ENCODE data around the gene ZNF200.

ZNF200 gene, protein sequence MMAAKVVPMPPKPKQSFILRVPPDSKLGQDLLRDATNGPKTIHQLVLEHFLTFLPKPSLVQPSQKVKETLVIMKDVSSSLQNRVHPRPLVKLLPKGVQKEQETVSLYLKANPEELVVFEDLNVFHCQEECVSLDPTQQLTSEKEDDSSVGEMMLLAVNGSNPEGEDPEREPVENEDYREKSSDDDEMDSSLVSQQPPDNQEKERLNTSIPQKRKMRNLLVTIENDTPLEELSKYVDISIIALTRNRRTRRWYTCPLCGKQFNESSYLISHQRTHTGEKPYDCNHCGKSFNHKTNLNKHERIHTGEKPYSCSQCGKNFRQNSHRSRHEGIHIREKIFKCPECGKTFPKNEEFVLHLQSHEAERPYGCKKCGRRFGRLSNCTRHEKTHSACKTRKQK

DNA sequence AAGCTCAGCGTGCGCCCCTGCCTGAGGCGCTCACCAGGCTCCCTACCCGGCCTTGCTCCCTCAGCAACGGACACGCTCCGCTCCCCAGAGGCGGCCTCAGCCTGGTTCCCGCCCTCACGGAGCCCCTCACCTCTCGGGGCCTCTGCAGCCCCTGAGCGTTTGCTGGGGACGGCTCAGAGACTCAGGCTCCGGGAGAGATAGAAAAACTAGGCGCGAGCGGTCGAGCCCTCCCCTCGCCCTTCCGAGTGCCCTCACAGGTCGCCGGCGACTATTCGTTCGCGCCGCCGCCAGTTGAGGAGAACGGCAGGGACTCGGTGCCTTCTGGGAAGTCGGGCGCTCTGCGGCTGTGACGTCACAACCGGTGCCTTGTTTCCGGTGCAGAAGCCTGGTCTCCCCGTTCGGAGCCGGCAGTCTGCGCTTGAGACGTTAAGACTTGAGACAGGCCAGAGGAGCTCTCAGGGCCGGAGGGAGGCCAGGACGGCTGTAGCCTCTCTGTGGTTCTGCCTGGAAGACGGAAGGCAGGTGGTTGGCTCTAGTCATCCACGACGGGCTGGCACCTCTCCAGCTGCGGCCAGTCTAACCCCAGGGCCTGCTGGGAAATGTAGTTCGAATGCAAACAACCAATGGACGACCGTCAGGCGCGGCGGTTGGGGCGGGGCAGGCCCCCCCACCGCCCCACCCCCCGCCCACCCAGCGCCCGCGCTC, at the start of gene ZNF200:
TSS of gene ZNF200 (minus strand) at position 302 of the 705 bp plus-strand sequence. CDS start 1,403 bp downstream, outside the sequence.
- Histone ChIP-seq H3K36me3 (ENCODE audit: control insufficient read depth in 5 of 5, insufficient read depth in 5 of 5, low read length in 5 of 5) (peaks cover 20 to 30% (median 29%) of the 10 kb centered on the region in 5 donors), H3K9ac (ENCODE audit: low read length in 5 of 5) (peak within 1 kb of the TSS; percentile 89 to 99 (median 99)), H3K27me3 (ENCODE audit: control insufficient read depth in 5 of 5, insufficient read depth in 4 of 5, low read length in 5 of 5) (no peaks in the 10 kb centered on the region), H3K27ac (ENCODE audit: low read depth, low read length) (peak within 1 kb of the TSS; percentile 92), H3K4me1 (ENCODE audit: control insufficient read depth in 5 of 5, insufficient read depth in 5 of 5, low read length in 5 of 5) (peaks cover 2 to 14% (median 12%) of the 10 kb centered on the region in 5 donors), H3K4me3 (ENCODE audit: low read depth in 1 of 5, low read length in 5 of 5) (peak within 1 kb of the TSS; percentile 86 to 99 (median 96)), H3K9me3 (ENCODE audit: control insufficient read depth in 5 of 5, low read length in 5 of 5) (peaks cover 0 to 14% (median 7%) of the 10 kb centered on the region in 5 donors)

DNA sequence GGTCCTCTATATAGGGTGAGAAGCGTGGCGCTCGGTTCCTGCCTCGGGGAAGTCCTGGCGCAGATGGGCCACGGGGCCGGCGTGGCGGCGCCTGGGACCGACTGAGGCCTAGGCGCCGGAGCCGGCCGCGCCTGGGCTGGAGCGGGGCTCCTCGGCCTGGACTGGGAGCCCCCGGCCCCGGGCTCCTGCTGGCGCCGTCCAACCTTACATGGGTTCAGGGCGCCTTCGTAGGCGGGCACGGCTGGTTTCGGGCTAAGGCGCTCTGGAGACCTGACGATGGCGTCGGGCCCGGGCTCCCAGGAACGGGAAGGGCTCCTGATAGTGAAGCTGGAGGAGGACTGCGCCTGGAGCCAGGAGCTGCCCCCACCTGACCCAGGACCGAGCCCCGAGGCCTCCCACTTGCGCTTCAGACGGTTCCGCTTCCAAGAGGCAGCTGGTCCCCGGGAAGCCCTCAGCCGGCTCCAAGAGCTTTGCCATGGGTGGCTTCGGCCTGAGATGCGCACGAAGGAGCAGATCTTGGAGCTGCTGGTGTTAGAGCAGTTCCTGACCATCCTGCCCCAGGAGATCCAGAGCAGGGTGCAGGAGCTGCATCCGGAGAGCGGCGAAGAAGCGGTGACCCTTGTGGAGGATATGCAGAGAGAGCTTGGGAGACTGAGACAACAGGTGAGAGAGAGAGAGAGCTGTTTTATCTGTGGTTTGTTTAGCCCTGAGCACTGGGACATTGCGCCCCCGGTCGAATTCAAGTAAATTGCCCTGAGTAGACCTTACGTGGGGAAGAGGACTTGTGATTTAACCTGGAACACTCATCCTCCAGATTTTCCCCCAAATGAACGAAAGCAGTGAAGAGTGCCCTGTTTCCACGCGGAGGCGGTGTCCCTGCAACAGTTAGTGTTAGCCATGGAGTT, 48.8 kb upstream of the ZNF200 start:
- Histone ChIP-seq H3K27me3 (ENCODE audit: control insufficient read depth in 5 of 5, insufficient read depth in 4 of 5, low read length in 5 of 5) (no peaks in the 10 kb centered on the region), H3K36me3 (ENCODE audit: control insufficient read depth in 5 of 5, insufficient read depth in 5 of 5, low read length in 5 of 5) (peaks cover 7 to 28% (median 25%) of the 10 kb centered on the region in 5 donors), H3K9me3 (ENCODE audit: control insufficient read depth in 5 of 5, low read length in 5 of 5) (peaks cover 5 to 33% (median 12%) of the 10 kb centered on the region in 5 donors), H3K9ac (ENCODE audit: low read length in 5 of 5) (peak overlapping the region; percentile 73 to 99 (median 94)), H3K4me1 (ENCODE audit: control insufficient read depth in 5 of 5, insufficient read depth in 5 of 5, low read length in 5 of 5) (peaks cover 10 to 36% (median 27%) of the 10 kb centered on the region in 5 donors), H3K4me3 (ENCODE audit: low read depth in 1 of 5, low read length in 5 of 5) (peak overlapping the region; percentile 75 to 94 (median 89)), H3K27ac (ENCODE audit: low read depth, low read length) (peak overlapping the region; percentile 97)

DNA sequence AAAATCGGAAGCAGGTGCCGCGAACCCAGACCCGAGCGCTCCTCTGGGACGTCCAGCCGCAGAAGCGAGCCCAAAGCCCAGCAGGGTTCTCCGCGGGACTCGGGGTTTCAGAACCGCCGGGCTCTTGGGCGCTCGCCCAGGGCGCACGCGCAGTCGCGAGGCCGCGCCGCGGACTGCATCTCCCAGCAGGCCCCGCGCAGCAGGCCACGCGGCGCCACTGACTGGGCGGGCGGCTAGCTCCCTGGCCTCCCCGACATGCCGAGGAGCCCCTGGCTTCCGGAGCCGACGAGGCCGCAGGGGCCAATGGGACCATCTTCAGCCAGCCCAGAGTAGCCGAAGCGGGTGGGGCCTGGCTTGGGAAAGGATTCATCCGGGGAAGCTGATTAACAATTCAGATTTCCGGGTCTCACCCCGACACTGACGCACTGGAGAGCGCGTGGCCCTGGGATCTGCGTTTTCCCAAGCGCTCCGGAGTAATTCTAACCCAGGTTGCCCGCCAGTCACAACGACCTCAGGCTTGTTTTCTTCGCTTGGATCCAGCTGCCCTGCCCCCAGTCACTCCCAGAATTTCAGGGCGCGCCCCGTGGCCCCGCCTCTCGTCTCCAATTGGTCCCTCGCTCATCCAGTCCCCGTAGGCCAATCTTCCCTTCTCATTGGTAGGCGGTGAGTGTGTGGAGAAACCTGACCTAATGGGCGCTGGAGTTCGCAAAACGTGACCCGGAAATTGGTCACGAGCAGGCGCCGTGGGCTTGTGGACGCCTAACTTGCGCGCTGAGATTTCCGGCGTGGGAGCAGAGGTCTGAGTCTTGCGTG, 48.0 kb upstream of the ZNF200 start, which contains the start of gene ZNF263:
TSS of gene ZNF263 (plus strand) at position 762 of the 813 bp plus-strand sequence. CDS start 328 bp downstream, outside the sequence.
- peak within 1 kb of the TSS; percentile 75 to 94 (median 89) for H3K4me3 ChIP-seq (ENCODE audit: low read depth in 1 of 5, low read length in 5 of 5)
- H3K9me3 ChIP-seq (ENCODE audit: control insufficient read depth in 5 of 5, low read length in 5 of 5) = peaks cover 0 to 26% (median 11%) of the 10 kb centered on the region in 5 donors
- H3K9ac ChIP-seq (ENCODE audit: low read length in 5 of 5) = peak within 1 kb of the TSS; percentile 92 to 99 (median 94)
- no peaks in the 10 kb centered on the region for H3K27me3 ChIP-seq (ENCODE audit: control insufficient read depth in 5 of 5, insufficient read depth in 4 of 5, low read length in 5 of 5)
- peaks cover 10 to 36% (median 27%) of the 10 kb centered on the region in 5 donors for H3K4me1 ChIP-seq (ENCODE audit: control insufficient read depth in 5 of 5, insufficient read depth in 5 of 5, low read length in 5 of 5)
- H3K36me3 ChIP-seq (ENCODE audit: control insufficient read depth in 5 of 5, insufficient read depth in 5 of 5, low read length in 5 of 5) = peaks cover 7 to 21% (median 19%) of the 10 kb centered on the region in 5 donors
- H3K27ac ChIP-seq (ENCODE audit: low read depth, low read length) = peak within 1 kb of the TSS; percentile 97

DNA sequence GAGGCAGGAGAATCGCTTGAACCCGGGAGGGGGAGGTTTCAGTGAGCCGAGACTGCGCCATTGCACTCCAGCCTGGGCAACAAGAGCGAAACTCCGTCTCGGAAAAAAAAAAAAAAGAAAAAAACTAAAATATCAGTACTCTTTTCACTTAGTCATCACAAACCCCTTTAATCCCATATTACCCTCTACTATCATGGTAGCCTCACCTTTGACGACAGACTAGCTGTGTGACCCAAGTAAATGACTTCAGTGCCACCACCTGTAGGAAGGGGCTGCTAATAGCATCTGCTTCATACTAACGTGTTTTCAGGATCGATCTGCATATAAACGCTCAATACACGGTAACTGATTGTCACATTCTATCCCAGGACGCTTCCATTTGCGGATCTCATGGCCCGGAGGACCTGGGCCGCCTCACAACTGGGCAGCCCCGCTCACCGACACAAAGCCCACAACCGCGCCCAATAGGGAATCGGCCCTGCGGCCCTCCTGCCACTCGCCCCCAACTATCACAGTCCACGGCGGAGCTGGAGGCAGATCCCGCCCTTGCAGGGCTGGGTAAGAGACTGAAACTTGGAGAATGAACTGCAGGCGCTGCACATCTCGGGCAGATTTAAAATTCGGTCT, 47.3 kb upstream of the ZNF200 start:
- Histone ChIP-seq H3K9me3 (ENCODE audit: control insufficient read depth in 5 of 5, low read length in 5 of 5) (peaks cover 0 to 26% (median 11%) of the 10 kb centered on the region in 5 donors), H3K4me3 (ENCODE audit: low read depth in 1 of 5, low read length in 5 of 5) (peak overlapping the region; percentile 75 to 92 (median 85)), H3K36me3 (ENCODE audit: control insufficient read depth in 5 of 5, insufficient read depth in 5 of 5, low read length in 5 of 5) (peaks cover 4 to 20% (median 18%) of the 10 kb centered on the region in 5 donors), H3K9ac (ENCODE audit: low read length in 5 of 5) (peak overlapping the region; percentile 65 to 99 (median 94)), H3K4me1 (ENCODE audit: control insufficient read depth in 5 of 5, insufficient read depth in 5 of 5, low read length in 5 of 5) (peaks cover 10 to 36% (median 27%) of the 10 kb centered on the region in 5 donors), H3K27me3 (ENCODE audit: control insufficient read depth in 5 of 5, insufficient read depth in 4 of 5, low read length in 5 of 5) (no peaks in the 10 kb centered on the region), H3K27ac (ENCODE audit: low read depth, low read length) (peak overlapping the region; percentile 97)

DNA sequence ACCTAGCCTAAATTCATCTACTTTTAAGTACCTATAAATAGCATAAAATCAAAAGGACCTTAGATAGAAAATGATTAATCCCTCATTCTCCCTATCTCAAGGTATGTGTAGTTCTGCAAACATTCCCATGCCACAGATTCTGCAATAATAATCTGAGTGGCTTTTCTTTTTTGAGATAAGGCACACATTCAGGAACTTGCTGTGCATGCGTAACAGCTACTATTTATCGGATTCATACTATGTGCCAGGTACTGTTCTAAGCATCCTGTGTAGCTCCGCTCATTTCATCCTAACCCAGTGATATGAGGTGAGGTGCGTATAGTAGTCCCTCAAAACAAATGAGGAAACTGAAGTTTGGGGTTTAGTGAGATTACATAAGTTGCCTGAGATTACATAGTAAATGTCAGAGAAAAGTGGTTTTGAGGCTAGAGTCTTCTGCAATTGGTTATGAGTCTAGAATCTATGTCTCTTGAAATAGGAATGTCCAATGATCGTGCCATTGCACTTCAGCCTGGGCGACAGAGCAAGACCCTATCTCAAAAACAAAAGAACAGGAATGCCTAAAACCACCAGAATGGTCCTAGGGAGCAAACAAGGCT, 46.4 kb upstream of the ZNF200 start:
- H3K9ac ChIP-seq (ENCODE audit: low read length in 5 of 5) = no peak overlapping the region
- no peaks in the 10 kb centered on the region for H3K27me3 ChIP-seq (ENCODE audit: control insufficient read depth in 5 of 5, insufficient read depth in 4 of 5, low read length in 5 of 5)
- peaks cover 0 to 18% (median 7%) of the 10 kb centered on the region in 5 donors for H3K9me3 ChIP-seq (ENCODE audit: control insufficient read depth in 5 of 5, low read length in 5 of 5)
- no peak overlapping the region for H3K27ac ChIP-seq (ENCODE audit: low read depth, low read length)
- peaks cover 0 to 15% (median 10%) of the 10 kb centered on the region in 5 donors for H3K36me3 ChIP-seq (ENCODE audit: control insufficient read depth in 5 of 5, insufficient read depth in 5 of 5, low read length in 5 of 5)
- H3K4me1 ChIP-seq (ENCODE audit: control insufficient read depth in 5 of 5, insufficient read depth in 5 of 5, low read length in 5 of 5) = peaks cover 10 to 36% (median 27%) of the 10 kb centered on the region in 5 donors
- no peak overlapping the region for H3K4me3 ChIP-seq (ENCODE audit: low read depth in 1 of 5, low read length in 5 of 5)

DNA sequence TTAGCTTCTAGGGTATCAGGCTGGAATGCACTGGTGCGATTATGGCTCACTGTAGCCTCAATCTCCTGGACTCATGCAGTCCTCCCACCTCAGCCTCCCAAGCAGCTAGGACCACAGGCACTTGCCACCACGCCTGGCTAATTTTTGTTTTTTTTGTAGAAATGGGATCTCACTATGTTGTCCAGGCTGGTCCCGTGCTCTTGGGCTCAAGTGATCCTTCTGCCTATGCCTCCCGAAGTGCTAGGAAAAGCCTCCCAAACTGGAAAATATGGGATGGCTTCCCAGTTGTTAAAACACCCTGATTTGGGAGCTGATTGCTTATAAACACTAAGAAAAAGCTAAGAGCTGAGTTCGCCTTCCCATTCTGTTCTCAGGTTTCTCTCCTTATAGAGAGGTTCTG, 41.7 kb upstream of the ZNF200 start:
- peaks cover 0 to 8% (median 0%) of the 10 kb centered on the region in 5 donors for H3K9me3 ChIP-seq (ENCODE audit: control insufficient read depth in 5 of 5, low read length in 5 of 5)
- no peaks in the 10 kb centered on the region for H3K27me3 ChIP-seq (ENCODE audit: control insufficient read depth in 5 of 5, insufficient read depth in 4 of 5, low read length in 5 of 5)
- H3K9ac ChIP-seq (ENCODE audit: low read length in 5 of 5) = no peak overlapping the region
- H3K4me1 ChIP-seq (ENCODE audit: control insufficient read depth in 5 of 5, insufficient read depth in 5 of 5, low read length in 5 of 5) = peaks cover 0 to 1% (median 0%) of the 10 kb centered on the region in 5 donors
- no peak overlapping the region for H3K4me3 ChIP-seq (ENCODE audit: low read depth in 1 of 5, low read length in 5 of 5)
- no peaks in the 10 kb centered on the region for H3K36me3 ChIP-seq (ENCODE audit: control insufficient read depth in 5 of 5, insufficient read depth in 5 of 5, low read length in 5 of 5)
- H3K27ac ChIP-seq (ENCODE audit: low read depth, low read length) = no peak overlapping the region

DNA sequence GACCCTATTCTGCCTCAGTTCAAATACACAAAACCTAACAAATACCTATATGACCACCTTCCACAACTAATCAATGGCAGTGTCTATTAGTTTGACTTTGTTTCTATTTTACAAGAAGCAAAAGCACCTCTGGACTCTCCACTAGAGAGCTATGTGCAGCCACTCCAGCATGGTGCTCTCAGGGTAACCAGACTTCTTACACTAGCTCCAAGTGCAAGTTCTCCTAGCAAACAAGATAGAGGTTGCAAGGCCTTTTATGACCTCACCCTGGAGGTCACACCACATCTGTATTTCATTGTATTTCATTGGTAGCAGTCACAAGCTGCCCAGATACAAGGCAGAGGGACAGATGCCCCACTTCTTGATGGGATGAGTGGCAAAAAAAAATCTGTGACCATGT, 40.0 kb upstream of the ZNF200 start:
- no peaks in the 10 kb centered on the region for H3K27me3 ChIP-seq (ENCODE audit: control insufficient read depth in 5 of 5, insufficient read depth in 4 of 5, low read length in 5 of 5)
- peaks cover 0 to 8% (median 0%) of the 10 kb centered on the region in 5 donors for H3K9me3 ChIP-seq (ENCODE audit: control insufficient read depth in 5 of 5, low read length in 5 of 5)
- H3K9ac ChIP-seq (ENCODE audit: low read length in 5 of 5) = no peak overlapping the region
- H3K27ac ChIP-seq (ENCODE audit: low read depth, low read length) = no peak overlapping the region
- no peaks in the 10 kb centered on the region for H3K4me1 ChIP-seq (ENCODE audit: control insufficient read depth in 5 of 5, insufficient read depth in 5 of 5, low read length in 5 of 5)
- no peak overlapping the region for H3K4me3 ChIP-seq (ENCODE audit: low read depth in 1 of 5, low read length in 5 of 5)
- no peaks in the 10 kb centered on the region for H3K36me3 ChIP-seq (ENCODE audit: control insufficient read depth in 5 of 5, insufficient read depth in 5 of 5, low read length in 5 of 5)

DNA sequence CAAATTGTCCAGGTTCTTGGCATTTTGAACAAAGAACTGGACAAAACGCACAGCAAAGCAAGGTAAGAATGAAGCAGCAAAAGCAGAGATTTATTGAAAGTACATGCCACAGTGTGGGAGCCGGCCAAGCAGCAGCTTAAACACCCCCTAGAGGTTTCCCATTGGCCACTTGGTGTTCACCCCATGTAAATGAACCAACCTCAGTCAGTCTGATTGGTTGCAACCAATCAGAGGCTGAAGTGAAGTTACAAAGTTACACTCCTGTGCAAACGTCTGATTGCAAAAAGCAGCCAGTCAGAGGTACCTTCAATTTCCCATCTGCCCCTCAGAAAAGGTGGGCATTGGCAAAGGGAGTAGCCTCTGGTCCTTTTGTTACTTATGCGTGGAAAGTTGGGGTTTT, 39.5 kb upstream of the ZNF200 start:
- no peaks in the 10 kb centered on the region for H3K36me3 ChIP-seq (ENCODE audit: control insufficient read depth in 5 of 5, insufficient read depth in 5 of 5, low read length in 5 of 5)
- peaks cover 0 to 8% (median 0%) of the 10 kb centered on the region in 5 donors for H3K9me3 ChIP-seq (ENCODE audit: control insufficient read depth in 5 of 5, low read length in 5 of 5)
- H3K27ac ChIP-seq (ENCODE audit: low read depth, low read length) = no peak overlapping the region
- H3K4me3 ChIP-seq (ENCODE audit: low read depth in 1 of 5, low read length in 5 of 5) = no peak overlapping the region
- no peaks in the 10 kb centered on the region for H3K4me1 ChIP-seq (ENCODE audit: control insufficient read depth in 5 of 5, insufficient read depth in 5 of 5, low read length in 5 of 5)
- no peaks in the 10 kb centered on the region for H3K27me3 ChIP-seq (ENCODE audit: control insufficient read depth in 5 of 5, insufficient read depth in 4 of 5, low read length in 5 of 5)
- H3K9ac ChIP-seq (ENCODE audit: low read length in 5 of 5) = no peak overlapping the region

All from subcutaneous abdominal adipose tissue (tissue), 5 donors.